ENCODE data around the gene RDH13.

- TF ChIP-seq, protein P1, sequence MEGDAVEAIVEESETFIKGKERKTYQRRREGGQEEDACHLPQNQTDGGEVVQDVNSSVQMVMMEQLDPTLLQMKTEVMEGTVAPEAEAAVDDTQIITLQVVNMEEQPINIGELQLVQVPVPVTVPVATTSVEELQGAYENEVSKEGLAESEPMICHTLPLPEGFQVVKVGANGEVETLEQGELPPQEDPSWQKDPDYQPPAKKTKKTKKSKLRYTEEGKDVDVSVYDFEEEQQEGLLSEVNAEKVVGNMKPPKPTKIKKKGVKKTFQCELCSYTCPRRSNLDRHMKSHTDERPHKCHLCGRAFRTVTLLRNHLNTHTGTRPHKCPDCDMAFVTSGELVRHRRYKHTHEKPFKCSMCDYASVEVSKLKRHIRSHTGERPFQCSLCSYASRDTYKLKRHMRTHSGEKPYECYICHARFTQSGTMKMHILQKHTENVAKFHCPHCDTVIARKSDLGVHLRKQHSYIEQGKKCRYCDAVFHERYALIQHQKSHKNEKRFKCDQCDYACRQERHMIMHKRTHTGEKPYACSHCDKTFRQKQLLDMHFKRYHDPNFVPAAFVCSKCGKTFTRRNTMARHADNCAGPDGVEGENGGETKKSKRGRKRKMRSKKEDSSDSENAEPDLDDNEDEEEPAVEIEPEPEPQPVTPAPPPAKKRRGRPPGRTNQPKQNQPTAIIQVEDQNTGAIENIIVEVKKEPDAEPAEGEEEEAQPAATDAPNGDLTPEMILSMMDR (IDR thresholded peaks at IDR 0.05): no peak
- no peak for TF ChIP-seq POLR2A (IDR thresholded peaks at IDR 0.05)
Observed at GRCh38 chr19:55088021-55088451, 25.1 kb upstream of the RDH13 start.
